Measurements from ENCODE around the gene SOX18. TPM values are rescaled to one million over a fixed set of nuclear protein-coding genes. Genes with fewer than 3 reads are reported as not detected.
"Not testable (repeated sequence)": the region's sequence is repeated elsewhere in the genome, so short reads cannot be mapped to it uniquely, and the experiment has no call there.

Gene SOX18
- total RNA-seq, result 10 to 100 TPM; 40.8 to 47.6 TPM
- long read RNA-seq, donor 1, transcript SOX18-201 (2 exons, 1,864 nt), result major isoform, 22 of 24 reads
- long read RNA-seq, donor 1, partial matches to known transcripts, result 2 of 24 reads
- long read RNA-seq, donor 1, other reads (novel, unspliced or antisense), result 0 of 24 reads
- long read RNA-seq, donor 2, partial matches to known transcripts, result 0 of 2 reads
- long read RNA-seq, donor 2, other reads (novel, unspliced or antisense), result 2 of 2 reads

DNA sequence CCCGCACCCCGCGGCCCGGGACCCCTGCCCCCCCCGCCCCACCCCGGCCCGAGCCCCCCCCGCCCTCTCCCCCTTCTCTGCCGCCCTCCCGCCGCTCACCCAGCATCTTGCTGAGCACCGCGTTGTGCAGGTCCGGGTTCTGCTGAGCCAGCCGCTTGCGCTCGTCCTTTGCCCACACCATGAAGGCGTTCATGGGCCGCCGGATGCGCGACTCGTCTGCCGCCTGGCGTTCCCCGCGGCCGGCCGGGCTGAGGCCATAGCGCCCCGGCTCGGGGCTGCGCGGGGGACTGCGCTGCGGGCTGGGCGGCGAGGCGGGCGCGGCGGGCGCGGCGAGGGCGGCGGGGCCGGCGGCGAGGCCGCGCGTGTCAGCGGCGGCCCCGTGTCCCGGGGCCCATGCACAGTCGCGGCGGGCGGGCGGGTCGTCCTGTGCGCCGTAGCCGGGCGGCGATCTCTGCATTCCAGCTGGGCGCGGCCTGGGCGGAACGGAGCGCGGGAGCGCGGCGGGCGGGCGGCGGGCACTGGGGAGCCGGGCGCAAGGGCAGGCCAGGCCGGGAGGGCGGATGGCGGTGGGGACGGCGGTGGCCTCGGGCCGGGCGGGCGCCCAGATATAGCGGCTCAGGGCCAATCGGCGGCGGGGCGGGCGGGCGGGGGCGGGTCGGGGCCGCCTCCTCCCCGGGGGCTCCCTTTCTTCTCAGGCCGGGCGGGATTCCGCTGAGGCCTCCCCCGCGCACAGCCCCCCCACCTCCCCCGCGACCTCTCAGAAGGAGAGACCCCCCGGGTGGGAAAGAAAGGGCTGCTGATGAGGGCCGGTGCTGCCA lies at the start of gene SOX18:
Gene SOX18 (minus strand): TSS at position 580 of the 818 bp plus-strand sequence. CDS start 123 bp downstream, at position 457.
- intact Hi-C loops (cut with DNase I), result no loop called here
- DNase-seq (ENCODE audit: low spot score), result no peak

GRCh38 chr20:64098471-64099013 lies 49.1 kb upstream of the SOX18 start:
- no peak for DNase-seq (ENCODE audit: low spot score)
- intact Hi-C loops (cut with DNase I), result no loop called here

DNA sequence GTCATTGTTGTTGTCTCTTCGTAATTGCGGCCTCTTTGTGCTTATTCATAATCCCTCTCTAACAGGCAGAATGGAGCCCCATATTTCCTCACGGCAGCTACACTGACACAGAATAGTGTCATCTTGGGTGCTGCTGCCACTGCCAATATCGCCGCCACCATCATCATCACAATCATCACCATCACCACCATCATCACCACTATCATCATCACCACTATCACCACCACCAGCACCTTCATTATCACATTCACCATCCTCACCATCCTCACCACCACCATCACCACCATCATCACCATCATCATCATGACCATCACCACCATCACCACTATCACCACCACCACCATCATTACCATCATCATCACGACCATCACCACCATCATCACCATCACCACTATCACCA lies 47.1 kb upstream of the SOX18 start:
- intact Hi-C loops (cut with DNase I), result no loop called here
- DNase-seq (ENCODE audit: low spot score), result no peak

GRCh38 chr20:64095927-64096326 lies 46.5 kb upstream of the SOX18 start:
- DNase-seq (ENCODE audit: low spot score), result no peak

GRCh38 chr20:64095455-64095854 lies 46.0 kb upstream of the SOX18 start:
- intact Hi-C loops (cut with DNase I), result no loop called here
- no peak for DNase-seq (ENCODE audit: low spot score)

More at GRCh38 chr20:64095927-64096326, 46.5 kb upstream of the SOX18 start:
- intact Hi-C loops (cut with DNase I), result no loop called here

DNA sequence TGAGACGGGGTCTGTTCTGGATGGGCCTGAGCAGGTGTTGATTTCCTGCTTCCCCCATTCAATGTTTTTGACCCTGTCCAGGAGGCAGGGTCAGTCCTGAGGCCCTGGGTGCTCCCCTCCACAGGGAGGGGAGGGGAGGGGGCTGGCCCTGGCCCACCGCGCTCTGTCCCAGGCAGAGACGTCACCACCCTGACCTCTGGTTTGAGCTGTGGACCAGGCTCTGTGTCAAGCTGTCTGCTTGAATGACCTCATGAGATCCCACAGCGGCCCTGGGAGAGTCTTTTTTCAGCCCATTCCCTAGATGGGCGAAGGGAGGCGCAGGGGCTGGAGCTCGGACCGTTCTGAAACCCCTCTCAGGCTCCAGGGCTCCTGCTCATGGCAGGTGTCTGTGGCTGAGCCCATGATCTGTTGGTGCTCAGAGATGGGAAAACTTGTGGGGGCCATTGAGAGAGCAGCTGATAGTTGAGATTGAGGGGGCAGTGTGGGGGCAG lies 43.6 kb upstream of the SOX18 start:
- intact Hi-C loops (cut with DNase I), result no loop called here
- no peak for DNase-seq (ENCODE audit: low spot score)

DNA sequence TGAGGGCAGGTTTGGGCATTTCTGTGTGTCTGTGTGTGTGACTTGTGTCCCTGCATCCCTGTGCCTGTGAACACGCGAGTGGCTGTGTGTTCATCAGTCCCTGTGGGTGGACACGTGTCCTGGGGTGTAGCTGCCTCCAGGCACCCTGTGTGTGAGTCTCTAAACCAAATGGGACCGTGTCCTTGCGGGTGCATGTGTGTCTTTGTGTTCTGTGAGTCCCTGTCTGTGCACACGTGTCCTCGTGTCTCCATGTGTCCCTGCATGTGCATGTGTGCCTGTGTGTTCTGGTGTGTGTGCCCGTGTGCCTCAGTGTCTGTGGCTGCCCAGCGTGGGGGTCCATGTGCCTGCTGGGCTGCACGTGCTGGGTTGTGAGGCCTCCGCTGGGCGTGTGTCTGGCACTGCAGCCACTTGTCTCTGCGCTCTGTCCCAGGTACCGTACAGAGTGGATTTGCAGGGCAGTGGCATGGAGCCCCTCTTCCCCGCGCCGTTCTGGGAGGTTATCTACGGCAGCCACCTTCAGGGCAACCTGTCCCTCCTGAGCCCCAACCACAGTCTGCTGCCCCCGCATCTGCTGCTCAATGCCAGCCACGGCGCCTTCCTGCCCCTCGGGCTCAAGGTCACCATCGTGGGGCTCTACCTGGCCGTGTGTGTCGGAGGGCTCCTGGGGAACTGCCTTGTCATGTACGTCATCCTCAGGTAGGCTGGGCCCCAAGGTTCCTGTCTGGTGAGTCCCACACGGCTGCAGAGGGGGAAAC lies 43.0 kb upstream of the SOX18 start:
- intact Hi-C loops (cut with DNase I), result no loop called here
- no peak for DNase-seq (ENCODE audit: low spot score)

DNA sequence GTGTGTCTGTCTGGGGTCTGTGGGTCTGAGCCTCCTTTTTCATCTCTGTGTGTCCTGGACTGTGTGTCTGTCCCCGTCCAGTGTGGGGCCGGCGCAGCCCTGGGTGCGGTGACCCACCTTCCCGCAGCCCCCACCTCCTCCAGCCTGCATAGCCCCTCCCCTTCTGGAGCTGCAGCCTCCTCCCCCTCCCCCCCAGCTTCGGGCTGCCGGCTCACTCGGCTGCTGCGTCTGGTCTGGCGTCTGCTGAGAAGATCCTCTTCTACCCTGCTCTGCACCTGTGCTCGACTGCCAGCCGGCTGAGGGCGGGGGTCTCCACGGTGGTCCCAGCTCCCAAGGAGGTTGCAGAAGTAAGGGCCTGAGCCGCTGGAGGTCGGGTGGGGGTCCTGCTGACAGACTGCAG lies 42.3 kb upstream of the SOX18 start:
- intact Hi-C loops (cut with DNase I), result no loop called here
- no peak for DNase-seq (ENCODE audit: low spot score)

DNA sequence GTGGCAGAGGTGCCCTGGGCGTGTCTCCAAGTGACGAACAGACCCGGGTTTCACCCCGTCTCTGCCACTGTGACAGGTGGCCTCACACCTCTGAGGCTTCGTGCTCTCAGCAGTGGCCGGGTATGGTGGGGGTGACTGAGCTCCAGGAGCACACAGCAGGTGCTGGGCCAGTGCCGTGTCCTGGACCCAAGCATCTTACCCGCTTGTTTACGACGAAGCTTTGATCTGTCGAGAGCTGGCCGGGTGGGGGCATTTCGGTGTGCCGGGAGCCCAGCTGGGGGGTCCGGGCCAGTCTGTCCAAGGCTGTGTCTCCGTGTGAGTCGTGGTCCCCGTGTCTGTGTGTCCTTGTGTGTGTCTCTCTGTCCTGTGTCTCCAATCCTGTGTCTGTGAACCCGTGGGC lies 41.9 kb upstream of the SOX18 start:
- intact Hi-C loops (cut with DNase I), result no loop called here
- DNase-seq (ENCODE audit: low spot score), result no peak

DNA sequence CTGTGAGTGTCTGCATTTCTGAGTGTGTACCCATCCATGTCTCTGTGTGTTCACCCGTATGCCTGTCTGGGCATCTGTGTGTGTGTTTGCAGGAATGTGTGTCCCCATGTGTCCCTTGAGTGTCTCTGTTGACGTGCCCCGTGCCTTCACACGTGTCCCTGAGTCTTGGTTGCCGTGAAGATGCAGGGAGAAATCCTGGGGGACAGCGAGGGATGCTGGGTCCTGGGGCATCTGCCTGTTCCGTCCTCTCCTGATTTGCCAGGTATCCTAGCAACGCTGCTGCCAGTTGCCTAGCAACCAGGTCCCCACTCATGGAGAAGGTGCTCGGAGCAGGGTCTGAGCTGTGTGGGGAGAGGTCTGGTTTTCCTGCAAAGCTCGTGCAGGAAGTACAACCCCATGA lies 40.7 kb upstream of the SOX18 start:
- intact Hi-C loops (cut with DNase I), result no loop called here
- DNase-seq (ENCODE audit: low spot score), result no peak

- DNase-seq (ENCODE audit: low spot score); intact Hi-C loops (cut with DNase I): not testable (repeated sequence)
Measured at GRCh38 chr20:64088586-64088985, 39.1 kb upstream of the SOX18 start.

GRCh38 chr20:64087226-64087825 lies 37.9 kb upstream of the SOX18 start:
- DNase-seq (ENCODE audit: low spot score); intact Hi-C loops (cut with DNase I): not testable (repeated sequence)

- DNase-seq (ENCODE audit: low spot score), result no peak
- intact Hi-C loops (cut with DNase I), result no loop called here
Measured at GRCh38 chr20:64086801-64087200, 37.4 kb upstream of the SOX18 start.

GRCh38 chr20:64084685-64085152 lies 35.3 kb upstream of the SOX18 start:
- DNase-seq (ENCODE audit: low spot score), result no peak
- intact Hi-C loops (cut with DNase I), result no loop called here

GRCh38 chr20:64083804-64084684 lies 34.6 kb upstream of the SOX18 start, which contains the start of gene LKAAEAR1:
Gene LKAAEAR1 (minus strand): TSS chr20:64084398. CDS start chr20:64084219, 179 bp downstream.
- intact Hi-C loops (cut with DNase I), result no loop called here
- DNase-seq (ENCODE audit: low spot score), result no peak

DNA sequence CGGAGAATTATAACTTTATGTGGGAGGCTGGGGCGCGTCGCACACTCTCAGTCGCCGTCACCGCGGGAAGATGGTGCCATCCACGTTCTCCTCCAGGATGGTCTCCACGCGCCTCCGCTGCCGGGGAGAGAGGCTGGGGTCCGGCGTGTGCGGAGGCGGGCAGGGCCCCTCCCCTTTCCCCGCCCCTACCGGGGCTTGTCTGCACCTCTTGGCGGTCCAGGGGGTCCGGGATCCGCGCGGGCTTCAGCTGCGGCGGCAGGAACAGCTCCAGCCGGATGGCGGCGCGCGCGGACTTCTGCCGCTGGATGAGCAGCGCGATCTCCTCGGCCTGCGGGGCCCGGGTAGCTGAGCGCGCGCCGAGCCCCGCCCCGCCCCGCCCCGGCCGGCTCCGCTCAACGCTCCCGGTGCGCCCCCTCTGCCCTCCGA lies 34.0 kb upstream of the SOX18 start:
- intact Hi-C loops (cut with DNase I), result no loop called here

DNA sequence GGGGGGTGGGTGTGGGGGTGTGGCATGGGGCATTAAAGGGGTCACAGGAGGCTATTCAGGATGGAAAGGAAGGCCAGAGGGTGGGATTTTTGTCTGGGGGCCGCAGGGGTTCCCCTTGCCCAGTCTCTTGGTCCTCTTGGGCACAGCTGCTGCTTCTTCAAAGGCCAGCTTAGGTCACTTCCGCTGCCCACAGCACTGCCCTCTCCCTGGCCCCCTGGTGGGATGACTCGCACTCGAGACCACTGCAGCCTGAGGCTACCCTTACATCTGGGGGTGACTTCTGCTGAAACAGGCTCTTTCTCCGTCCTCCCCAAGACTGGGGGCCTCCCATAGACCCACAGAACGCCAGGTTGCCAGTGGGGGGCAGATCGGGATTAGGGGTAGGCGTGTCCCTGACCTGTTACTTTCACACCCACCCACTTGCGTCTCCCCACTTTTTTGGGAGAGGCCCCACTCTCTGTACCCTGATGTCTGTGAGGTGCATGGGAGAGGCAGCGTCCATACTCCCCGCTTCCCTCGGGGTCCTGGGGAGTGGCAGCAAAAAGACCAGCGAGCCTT lies 33.5 kb upstream of the SOX18 start:
- no peak for DNase-seq (ENCODE audit: low spot score)
- intact Hi-C loops (cut with DNase I), result no loop called here

More for the DNA sequence above, 34.0 kb upstream of the SOX18 start:
- DNase-seq (ENCODE audit: low spot score), result peak; percentile 91

Measured in posterior vena cava (tissue), 2 donors.